ENCODE data around the gene VAMP2.

VAMP2 gene

DNA sequence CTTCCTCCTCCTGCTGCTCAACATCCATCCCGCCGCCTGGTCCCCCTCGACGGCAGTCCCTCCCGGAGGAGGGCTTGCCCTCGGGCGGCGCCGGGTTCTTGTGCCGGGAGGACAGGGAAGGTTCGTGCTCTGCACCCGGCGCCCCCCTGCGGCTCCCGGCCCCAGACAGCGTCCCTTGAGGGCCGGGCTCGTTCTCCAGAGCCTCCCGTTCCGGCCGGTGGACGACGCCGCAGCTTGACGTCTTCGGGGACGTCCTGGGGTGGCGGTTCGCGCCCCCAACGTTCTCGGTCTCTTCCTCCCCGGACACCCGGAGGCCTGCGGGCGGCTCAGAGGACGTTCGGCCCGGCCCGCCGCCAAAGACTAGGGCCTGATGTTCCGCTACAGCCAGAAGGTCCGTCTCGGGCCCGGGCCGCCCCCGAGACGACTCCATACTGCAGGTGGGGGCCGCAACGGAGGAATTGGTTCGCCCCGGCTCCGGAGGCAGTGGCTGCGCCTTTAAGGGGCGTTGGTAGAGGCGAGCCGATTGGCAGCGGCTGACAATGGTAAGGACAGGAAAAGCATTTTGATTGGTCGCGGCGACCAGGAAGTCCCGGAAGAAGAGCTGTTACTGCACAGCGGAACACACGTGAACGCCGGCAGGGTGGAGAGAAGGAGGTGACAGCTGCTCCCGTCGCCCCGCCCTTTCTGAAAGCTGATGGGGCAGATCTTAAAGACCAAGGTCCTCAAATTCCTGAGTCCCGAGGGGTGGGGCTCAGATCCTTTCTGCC, 27.1 kb upstream of the VAMP2 start, which contains the start of gene BORCS6 (continued):
- TF ChIP-seq, protein P1, sequence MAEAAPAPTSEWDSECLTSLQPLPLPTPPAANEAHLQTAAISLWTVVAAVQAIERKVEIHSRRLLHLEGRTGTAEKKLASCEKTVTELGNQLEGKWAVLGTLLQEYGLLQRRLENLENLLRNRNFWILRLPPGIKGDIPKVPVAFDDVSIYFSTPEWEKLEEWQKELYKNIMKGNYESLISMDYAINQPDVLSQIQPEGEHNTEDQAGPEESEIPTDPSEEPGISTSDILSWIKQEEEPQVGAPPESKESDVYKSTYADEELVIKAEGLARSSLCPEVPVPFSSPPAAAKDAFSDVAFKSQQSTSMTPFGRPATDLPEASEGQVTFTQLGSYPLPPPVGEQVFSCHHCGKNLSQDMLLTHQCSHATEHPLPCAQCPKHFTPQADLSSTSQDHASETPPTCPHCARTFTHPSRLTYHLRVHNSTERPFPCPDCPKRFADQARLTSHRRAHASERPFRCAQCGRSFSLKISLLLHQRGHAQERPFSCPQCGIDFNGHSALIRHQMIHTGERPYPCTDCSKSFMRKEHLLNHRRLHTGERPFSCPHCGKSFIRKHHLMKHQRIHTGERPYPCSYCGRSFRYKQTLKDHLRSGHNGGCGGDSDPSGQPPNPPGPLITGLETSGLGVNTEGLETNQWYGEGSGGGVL (tag by site-specific recombination; IDR thresholded peaks at IDR 0.05): peak; percentile 94
- TF ChIP-seq, protein P2, sequence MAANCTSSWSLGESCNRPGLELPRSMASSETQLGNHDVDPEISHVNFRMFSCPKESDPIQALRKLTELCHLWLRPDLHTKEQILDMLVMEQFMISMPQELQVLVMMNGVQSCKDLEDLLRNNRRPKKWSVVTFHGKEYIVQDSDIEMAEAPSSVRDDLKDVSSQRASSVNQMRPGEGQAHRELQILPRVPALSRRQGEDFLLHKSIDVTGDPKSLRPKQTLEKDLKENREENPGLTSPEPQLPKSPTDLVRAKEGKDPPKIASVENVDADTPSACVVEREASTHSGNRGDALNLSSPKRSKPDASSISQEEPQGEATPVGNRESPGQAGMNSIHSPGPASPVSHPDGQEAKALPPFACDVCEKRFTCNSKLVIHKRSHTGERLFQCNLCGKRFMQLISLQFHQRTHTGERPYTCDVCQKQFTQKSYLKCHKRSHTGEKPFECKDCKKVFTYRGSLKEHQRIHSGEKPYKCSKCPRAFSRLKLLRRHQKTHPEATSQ (tag by site-specific recombination; IDR thresholded peaks at IDR 0.05): peak; percentile 28; the same call in 1 of the 2 replicates
- TF ChIP-seq, protein P3, sequence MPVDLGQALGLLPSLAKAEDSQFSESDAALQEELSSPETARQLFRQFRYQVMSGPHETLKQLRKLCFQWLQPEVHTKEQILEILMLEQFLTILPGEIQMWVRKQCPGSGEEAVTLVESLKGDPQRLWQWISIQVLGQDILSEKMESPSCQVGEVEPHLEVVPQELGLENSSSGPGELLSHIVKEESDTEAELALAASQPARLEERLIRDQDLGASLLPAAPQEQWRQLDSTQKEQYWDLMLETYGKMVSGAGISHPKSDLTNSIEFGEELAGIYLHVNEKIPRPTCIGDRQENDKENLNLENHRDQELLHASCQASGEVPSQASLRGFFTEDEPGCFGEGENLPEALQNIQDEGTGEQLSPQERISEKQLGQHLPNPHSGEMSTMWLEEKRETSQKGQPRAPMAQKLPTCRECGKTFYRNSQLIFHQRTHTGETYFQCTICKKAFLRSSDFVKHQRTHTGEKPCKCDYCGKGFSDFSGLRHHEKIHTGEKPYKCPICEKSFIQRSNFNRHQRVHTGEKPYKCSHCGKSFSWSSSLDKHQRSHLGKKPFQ (tag by site-specific recombination; IDR thresholded peaks at IDR 0.05): no peak
- TF ChIP-seq, protein P4, sequence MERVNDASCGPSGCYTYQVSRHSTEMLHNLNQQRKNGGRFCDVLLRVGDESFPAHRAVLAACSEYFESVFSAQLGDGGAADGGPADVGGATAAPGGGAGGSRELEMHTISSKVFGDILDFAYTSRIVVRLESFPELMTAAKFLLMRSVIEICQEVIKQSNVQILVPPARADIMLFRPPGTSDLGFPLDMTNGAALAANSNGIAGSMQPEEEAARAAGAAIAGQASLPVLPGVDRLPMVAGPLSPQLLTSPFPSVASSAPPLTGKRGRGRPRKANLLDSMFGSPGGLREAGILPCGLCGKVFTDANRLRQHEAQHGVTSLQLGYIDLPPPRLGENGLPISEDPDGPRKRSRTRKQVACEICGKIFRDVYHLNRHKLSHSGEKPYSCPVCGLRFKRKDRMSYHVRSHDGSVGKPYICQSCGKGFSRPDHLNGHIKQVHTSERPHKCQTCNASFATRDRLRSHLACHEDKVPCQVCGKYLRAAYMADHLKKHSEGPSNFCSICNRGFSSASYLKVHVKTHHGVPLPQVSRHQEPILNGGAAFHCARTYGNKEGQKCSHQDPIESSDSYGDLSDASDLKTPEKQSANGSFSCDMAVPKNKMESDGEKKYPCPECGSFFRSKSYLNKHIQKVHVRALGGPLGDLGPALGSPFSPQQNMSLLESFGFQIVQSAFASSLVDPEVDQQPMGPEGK (tag by site-specific recombination; IDR thresholded peaks at IDR 0.05): peak; percentile 97
- TF ChIP-seq, protein P5, sequence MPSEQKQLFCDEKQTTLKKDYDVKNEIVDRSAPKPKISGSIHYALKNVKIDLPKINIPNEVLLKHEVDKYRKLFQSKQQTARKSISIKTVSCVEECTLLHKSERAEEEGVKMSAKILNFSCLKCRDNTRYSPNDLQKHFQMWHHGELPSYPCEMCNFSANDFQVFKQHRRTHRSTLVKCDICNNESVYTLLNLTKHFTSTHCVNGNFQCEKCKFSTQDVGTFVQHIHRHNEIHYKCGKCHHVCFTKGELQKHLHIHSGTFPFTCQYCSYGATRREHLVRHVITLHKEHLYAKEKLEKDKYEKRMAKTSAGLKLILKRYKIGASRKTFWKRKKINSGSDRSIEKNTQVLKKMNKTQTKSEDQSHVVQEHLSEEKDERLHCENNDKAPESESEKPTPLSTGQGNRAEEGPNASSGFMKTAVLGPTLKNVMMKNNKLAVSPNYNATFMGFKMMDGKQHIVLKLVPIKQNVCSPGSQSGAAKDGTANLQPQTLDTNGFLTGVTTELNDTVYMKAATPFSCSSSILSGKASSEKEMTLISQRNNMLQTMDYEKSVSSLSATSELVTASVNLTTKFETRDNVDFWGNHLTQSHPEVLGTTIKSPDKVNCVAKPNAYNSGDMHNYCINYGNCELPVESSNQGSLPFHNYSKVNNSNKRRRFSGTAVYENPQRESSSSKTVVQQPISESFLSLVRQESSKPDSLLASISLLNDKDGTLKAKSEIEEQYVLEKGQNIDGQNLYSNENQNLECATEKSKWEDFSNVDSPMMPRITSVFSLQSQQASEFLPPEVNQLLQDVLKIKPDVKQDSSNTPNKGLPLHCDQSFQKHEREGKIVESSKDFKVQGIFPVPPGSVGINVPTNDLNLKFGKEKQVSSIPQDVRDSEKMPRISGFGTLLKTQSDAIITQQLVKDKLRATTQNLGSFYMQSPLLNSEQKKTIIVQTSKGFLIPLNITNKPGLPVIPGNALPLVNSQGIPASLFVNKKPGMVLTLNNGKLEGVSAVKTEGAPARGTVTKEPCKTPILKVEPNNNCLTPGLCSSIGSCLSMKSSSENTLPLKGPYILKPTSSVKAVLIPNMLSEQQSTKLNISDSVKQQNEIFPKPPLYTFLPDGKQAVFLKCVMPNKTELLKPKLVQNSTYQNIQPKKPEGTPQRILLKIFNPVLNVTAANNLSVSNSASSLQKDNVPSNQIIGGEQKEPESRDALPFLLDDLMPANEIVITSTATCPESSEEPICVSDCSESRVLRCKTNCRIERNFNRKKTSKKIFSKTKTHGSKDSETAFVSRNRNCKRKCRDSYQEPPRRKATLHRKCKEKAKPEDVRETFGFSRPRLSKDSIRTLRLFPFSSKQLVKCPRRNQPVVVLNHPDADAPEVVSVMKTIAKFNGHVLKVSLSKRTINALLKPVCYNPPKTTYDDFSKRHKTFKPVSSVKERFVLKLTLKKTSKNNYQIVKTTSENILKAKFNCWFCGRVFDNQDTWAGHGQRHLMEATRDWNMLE (tag by site-specific recombination; conservative IDR thresholded peaks at IDR 0.05; ENCODE audit: low read depth): peak; percentile 37; the same call in 1 of the 2 replicates
- TF ChIP-seq FEZF1 (tag by site-specific recombination; IDR thresholded peaks at IDR 0.05): peak; percentile 27; the same call in 1 of the 2 replicates
- no peak for TF ChIP-seq ZBTB7A (tag by site-specific recombination; IDR thresholded peaks at IDR 0.05; ENCODE audit: low read depth)
- no peak for TF ChIP-seq ZNF791 (tag by site-specific recombination; IDR thresholded peaks at IDR 0.05)
- no peak for TF ChIP-seq ZNF530 (tag by site-specific recombination; IDR thresholded peaks at IDR 0.05; ENCODE audit: low read depth)
- TF ChIP-seq, protein P6, sequence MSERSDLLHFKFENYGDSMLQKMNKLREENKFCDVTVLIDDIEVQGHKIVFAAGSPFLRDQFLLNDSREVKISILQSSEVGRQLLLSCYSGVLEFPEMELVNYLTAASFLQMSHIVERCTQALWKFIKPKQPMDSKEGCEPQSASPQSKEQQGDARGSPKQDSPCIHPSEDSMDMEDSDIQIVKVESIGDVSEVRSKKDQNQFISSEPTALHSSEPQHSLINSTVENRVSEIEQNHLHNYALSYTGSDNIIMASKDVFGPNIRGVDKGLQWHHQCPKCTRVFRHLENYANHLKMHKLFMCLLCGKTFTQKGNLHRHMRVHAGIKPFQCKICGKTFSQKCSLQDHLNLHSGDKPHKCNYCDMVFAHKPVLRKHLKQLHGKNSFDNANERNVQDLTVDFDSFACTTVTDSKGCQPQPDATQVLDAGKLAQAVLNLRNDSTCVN (tag by site-specific recombination; optimal IDR thresholded peaks at IDR 0.05): peak; percentile 70
- TF ChIP-seq ZBTB8A (tag by site-specific recombination; IDR thresholded peaks at IDR 0.05): peak; percentile 64
- no peak for TF ChIP-seq ZNF10 (tag by site-specific recombination; IDR thresholded peaks at IDR 0.05)
- peak; percentile 63 for TF ChIP-seq ZNF366 (tag by site-specific recombination; conservative IDR thresholded peaks at IDR 0.05)
- TF ChIP-seq, protein P7, sequence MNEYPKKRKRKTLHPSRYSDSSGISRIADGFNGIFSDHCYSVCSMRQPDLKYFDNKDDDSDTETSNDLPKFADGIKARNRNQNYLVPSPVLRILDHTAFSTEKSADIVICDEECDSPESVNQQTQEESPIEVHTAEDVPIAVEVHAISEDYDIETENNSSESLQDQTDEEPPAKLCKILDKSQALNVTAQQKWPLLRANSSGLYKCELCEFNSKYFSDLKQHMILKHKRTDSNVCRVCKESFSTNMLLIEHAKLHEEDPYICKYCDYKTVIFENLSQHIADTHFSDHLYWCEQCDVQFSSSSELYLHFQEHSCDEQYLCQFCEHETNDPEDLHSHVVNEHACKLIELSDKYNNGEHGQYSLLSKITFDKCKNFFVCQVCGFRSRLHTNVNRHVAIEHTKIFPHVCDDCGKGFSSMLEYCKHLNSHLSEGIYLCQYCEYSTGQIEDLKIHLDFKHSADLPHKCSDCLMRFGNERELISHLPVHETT (tag by site-specific recombination; IDR thresholded peaks at IDR 0.05): no peak; the same call in 1 of the 2 replicates
- no peak for TF ChIP-seq SCRT1 (tag by site-specific recombination; IDR thresholded peaks at IDR 0.05; ENCODE audit: borderline replicate concordance)

Data from HEK293 (cell line).